Activated gamma-delta T cell treated with anti-CD3 and anti-CD28 coated beads, Interleukin-2, amount 50 U/mL, for 16 hours (primary cell): ENCODE measurements around the gene SOX8.
A peak's percentile ranks its signal among the peaks of the same experiment; 100 is the strongest.

Experiments
- DNase-seq: peaks from one replicate; pipeline ENCODE4 v3.0.0-alpha.2; 2020; ENCODE audit warnings: low read depth

The SOX8 gene

GRCh38 chr16:988471-989353 lies 7.1 kb downstream of the SOX8 start:
- DNase-seq: no peak

- DNase-seq: no peak
Observed at GRCh38 chr16:989354-989814, 7.8 kb downstream of the SOX8 start.

- DNase-seq: no peak
Observed at GRCh38 chr16:990516-991291, 9.1 kb downstream of the SOX8 start.

- no peak for DNase-seq
Observed at GRCh38 chr16:991345-991744, 9.8 kb downstream of the SOX8 start.

- DNase-seq: no peak
Observed at GRCh38 chr16:991773-992172, 10.2 kb downstream of the SOX8 start.

GRCh38 chr16:993731-994130 lies 12.2 kb downstream of the SOX8 start:
- no peak for DNase-seq

- no peak for DNase-seq
Observed at GRCh38 chr16:995087-995486, 13.5 kb downstream of the SOX8 start.

GRCh38 chr16:995783-996182 lies 14.2 kb downstream of the SOX8 start:
- no peak for DNase-seq

GRCh38 chr16:996681-997080 lies 15.1 kb downstream of the SOX8 start:
- no peak for DNase-seq

- peak; percentile 27 for DNase-seq
Observed at GRCh38 chr16:997440-998051, 16.0 kb downstream of the SOX8 start.

- no peak for DNase-seq
Observed at GRCh38 chr16:998211-998610, 16.6 kb downstream of the SOX8 start.

GRCh38 chr16:998615-999014 lies 17.0 kb downstream of the SOX8 start:
- DNase-seq: no peak

- DNase-seq: no peak
Observed at GRCh38 chr16:999677-1000076, 18.1 kb downstream of the SOX8 start.

GRCh38 chr16:1000608-1001007 lies 19.0 kb downstream of the SOX8 start:
- no peak for DNase-seq

GRCh38 chr16:1001096-1001495 lies 19.5 kb downstream of the SOX8 start:
- no peak for DNase-seq

GRCh38 chr16:1002399-1003166 lies 21.0 kb downstream of the SOX8 start:
- peak; percentile 60 for DNase-seq

GRCh38 chr16:1003391-1004347 lies 22.1 kb downstream of the SOX8 start:
- DNase-seq: peak; percentile 25

- no peak for DNase-seq
Observed at GRCh38 chr16:1005286-1005685, 23.7 kb downstream of the SOX8 start.

GRCh38 chr16:1006781-1007180 lies 25.2 kb downstream of the SOX8 start:
- no peak for DNase-seq

- DNase-seq: no peak
Observed at GRCh38 chr16:1007284-1007850, 25.8 kb downstream of the SOX8 start.
